HG02943 (cell line): Measurements from ENCODE around the gene PAPSS2.

Source experiments
- ATAC-seq: cut with Tn5 transposase; IDR thresholded peaks from one replicate; pipeline ENCODE4 v1.9.1; 2021; ENCODE audit warnings: mild to moderate bottlenecking, low read depth, moderate library complexity; ENCODE audit not compliant: unreplicated experiment

Gene PAPSS2

DNA sequence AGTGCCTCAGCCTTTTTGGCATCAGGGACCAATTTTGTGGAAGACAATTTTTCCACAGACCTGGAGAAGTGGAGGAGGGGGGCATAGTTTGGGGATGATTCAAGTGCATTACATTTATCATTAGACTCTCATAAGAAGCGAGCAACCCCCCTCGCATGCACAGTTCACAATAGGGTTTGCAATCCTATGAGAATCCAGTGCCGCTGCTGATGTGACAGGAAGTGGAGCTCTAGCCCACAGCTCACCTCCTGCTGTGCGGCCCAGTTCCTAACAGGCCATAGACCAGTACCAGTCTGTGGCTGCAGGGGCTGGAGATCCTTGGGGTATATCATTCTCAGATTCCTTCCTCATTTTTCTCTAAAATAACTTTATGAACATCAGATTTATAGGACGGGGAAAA, 107.6 kb downstream of the PAPSS2 start:
- no peak for ATAC-seq

- no peak for ATAC-seq
Observed at GRCh38 chr10:87771871-87772500, 112.3 kb downstream of the PAPSS2 start.

- no peak for ATAC-seq
Observed at GRCh38 chr10:87775766-87776165, 116.1 kb downstream of the PAPSS2 start.

- ATAC-seq, result no peak
Observed at GRCh38 chr10:87776328-87776727, 116.7 kb downstream of the PAPSS2 start.

GRCh38 chr10:87781545-87781944, 121.9 kb downstream of the PAPSS2 start:
- no peak for ATAC-seq

DNA sequence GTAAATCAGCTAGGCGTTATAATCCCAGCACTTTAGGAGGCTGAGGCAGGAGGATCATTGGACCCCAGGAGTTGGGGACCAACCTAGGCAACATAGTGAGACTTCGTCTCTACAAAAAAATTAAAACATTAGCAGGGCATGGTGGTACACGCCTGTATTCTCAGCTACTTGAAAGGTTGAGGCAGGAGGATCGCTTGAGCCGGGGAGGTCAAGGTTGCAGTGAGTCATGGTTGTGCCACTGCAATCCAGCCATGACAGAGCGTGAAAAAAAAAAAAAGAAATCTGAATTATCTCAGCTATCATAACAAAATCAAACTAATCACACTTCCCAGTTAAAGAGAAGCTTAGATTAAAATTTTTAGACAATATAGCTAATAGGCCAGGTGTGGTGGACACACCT, 123.0 kb downstream of the PAPSS2 start:
- no peak for ATAC-seq

DNA sequence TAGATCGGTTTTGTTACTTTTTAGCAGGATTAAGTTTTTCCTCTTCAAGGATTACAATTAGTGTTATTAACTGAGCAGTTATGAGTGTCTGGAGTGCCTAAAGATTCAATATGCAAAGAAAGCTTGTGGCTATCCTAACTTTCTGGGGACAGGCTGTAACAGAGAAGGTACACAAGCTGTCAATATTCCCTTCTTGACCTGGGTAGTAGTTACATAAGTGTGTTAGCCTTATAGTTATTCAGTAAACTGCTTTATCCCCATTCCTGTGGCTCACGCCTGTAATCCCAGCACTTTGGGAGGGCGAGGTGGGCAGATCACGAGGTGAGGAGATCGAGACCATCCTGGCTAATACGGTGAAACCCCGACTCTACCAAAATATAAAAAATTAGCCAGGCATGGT, 126.7 kb downstream of the PAPSS2 start:
- ATAC-seq, result no peak

- ATAC-seq, result no peak
Observed at GRCh38 chr10:87790185-87790584, 130.5 kb downstream of the PAPSS2 start.

DNA sequence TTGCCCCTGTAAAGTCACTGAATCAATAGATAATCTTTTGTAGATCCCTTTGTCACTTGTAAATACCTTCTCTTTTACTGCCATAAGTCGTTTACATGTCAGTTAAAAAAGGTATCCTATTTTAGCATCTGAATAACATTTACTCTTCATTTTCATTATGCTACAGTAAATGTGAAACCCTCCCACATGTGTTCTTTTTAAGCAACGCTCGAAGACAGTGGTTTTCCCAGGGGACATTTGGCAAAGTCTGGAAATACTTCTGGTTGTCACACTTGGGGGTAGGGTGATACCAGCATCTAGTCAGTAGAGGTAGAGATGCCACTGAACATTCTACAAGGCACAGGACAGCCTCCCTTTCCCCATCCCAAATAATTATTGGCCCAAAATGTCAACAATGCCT, 134.6 kb downstream of the PAPSS2 start:
- no peak for ATAC-seq
